Measurements from ENCODE around the gene FRMPD4. TPM values are rescaled to one million over a fixed set of nuclear protein-coding genes. Genes with fewer than 3 reads are reported as not detected.

Gene FRMPD4
- total RNA-seq, 1 experiment from 2014 or later: not detected

DNA sequence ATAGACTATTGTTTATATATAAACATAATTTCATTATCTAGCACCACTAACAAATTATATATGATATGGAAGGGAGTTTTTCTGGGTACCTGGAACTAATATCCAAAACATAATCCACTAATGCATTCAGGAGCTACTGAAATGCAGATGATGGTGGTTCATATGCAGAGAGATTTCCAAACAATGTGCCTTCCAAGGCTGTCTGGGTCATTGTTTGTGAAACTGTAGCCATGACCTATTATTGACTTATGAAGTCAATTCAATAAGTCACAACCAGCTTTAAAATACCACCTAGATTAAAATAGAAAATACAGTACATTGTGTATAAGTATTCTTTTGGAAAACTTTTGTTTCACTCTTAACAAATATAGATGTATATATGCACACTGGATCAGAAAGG lies 415.9 kb downstream of the FRMPD4 start:
- Histone ChIP-seq H3K9ac (ENCODE audit: low read length) (no peak overlapping the region), H4K20me1 (ENCODE audit: insufficient read depth, low read depth, low read length) (no peaks in the 10 kb centered on the region), H3K36me3 (ENCODE audit: insufficient read depth, low read length) (no peaks in the 10 kb centered on the region), H3K4me3 (ENCODE audit: low read length) (no peak overlapping the region), H3K9me2 (replicated peaks; ENCODE audit: insufficient read depth, low read length) (no peaks in the 10 kb centered on the region), H3K4me2 (ENCODE audit: low read depth, low read length, poor library complexity, severe bottlenecking) (no peak overlapping the region), H2AFZ (ENCODE audit: low read length) (no peak overlapping the region), H3K27me3 (ENCODE audit: low read length) (no peaks in the 10 kb centered on the region), H3K4me1 (ENCODE audit: low read length) (no peaks in the 10 kb centered on the region), H3K9me3 (ENCODE audit: low read length) (no peaks in the 10 kb centered on the region), H3K27ac (ENCODE audit: low read length) (no peak overlapping the region), H3K79me2 (ENCODE audit: low read length) (no peaks in the 10 kb centered on the region)
- no peak for DNase-seq

GRCh38 chrX:12563121-12563520 lies 424.8 kb downstream of the FRMPD4 start:
- DNase-seq: no peak

DNA sequence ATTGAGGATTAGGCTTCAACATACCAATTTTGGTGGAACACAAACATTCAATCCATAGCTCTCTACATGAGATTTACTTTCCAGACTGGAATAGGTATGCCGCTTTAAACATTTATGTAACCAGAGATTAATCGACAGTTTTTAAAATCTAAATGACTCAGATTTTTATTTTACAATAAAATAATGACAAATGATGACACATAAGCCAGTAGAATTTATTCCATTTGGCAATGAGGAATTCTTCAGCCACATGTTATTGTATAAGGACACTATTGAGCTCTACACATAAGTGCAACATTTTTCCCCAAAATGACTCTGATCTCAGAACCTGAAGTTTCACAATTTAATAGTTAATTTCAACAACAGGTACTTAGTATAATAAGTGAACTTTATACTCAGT lies 425.9 kb downstream of the FRMPD4 start:
- H3K27me3 ChIP-seq (ENCODE audit: low read length): no peaks in the 10 kb centered on the region
- no peak for DNase-seq
- no peak overlapping the region for H2AFZ ChIP-seq (ENCODE audit: low read length)
- H3K9me3 ChIP-seq (ENCODE audit: low read length): no peaks in the 10 kb centered on the region
- H3K4me1 ChIP-seq (ENCODE audit: low read length): no peaks in the 10 kb centered on the region
- H3K9me2 ChIP-seq (replicated peaks; ENCODE audit: insufficient read depth, low read length): no peaks in the 10 kb centered on the region
- H3K27ac ChIP-seq (ENCODE audit: low read length): no peak overlapping the region
- H3K79me2 ChIP-seq (ENCODE audit: low read length): no peaks in the 10 kb centered on the region
- no peaks in the 10 kb centered on the region for H3K36me3 ChIP-seq (ENCODE audit: insufficient read depth, low read length)
- H3K9ac ChIP-seq (ENCODE audit: low read length): no peak overlapping the region
- H3K4me3 ChIP-seq (ENCODE audit: low read length): no peak overlapping the region
- H3K4me2 ChIP-seq (ENCODE audit: low read depth, low read length, poor library complexity, severe bottlenecking): no peak overlapping the region
- H4K20me1 ChIP-seq (ENCODE audit: insufficient read depth, low read depth, low read length): no peaks in the 10 kb centered on the region

More at GRCh38 chrX:12563121-12563520, 424.8 kb downstream of the FRMPD4 start:
- H3K4me3 ChIP-seq (ENCODE audit: low read length): no peak overlapping the region
- H3K27me3 ChIP-seq (ENCODE audit: low read length): no peaks in the 10 kb centered on the region
- no peak overlapping the region for H3K4me2 ChIP-seq (ENCODE audit: low read depth, low read length, poor library complexity, severe bottlenecking)
- H3K4me1 ChIP-seq (ENCODE audit: low read length): no peaks in the 10 kb centered on the region
- H3K27ac ChIP-seq (ENCODE audit: low read length): no peak overlapping the region
- H4K20me1 ChIP-seq (ENCODE audit: insufficient read depth, low read depth, low read length): no peaks in the 10 kb centered on the region
- no peaks in the 10 kb centered on the region for H3K9me3 ChIP-seq (ENCODE audit: low read length)
- no peak overlapping the region for H2AFZ ChIP-seq (ENCODE audit: low read length)
- H3K36me3 ChIP-seq (ENCODE audit: insufficient read depth, low read length): no peaks in the 10 kb centered on the region
- no peak overlapping the region for H3K9ac ChIP-seq (ENCODE audit: low read length)
- H3K9me2 ChIP-seq (replicated peaks; ENCODE audit: insufficient read depth, low read length): no peaks in the 10 kb centered on the region
- H3K79me2 ChIP-seq (ENCODE audit: low read length): no peaks in the 10 kb centered on the region

DNA sequence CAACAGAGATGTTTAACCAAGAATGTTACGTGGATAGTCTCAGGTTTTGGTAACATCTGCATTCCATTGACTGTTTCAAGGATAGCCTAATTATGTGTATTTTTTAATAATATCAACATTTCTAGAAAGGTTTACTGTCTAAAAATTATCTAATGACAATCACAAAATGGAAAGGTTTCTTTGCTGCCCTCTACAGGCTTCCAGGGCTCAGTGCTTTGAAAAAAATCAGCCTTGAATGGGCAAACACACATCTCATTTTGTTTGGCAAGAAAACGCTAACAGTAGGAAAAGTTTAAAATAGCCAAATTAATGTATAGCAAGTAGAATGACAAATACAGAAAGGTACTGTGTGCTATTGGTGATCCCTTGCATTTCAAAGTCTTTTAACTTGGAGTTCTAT lies 429.6 kb downstream of the FRMPD4 start:
- H4K20me1 ChIP-seq (ENCODE audit: insufficient read depth, low read depth, low read length): no peaks in the 10 kb centered on the region
- no peaks in the 10 kb centered on the region for H3K79me2 ChIP-seq (ENCODE audit: low read length)
- no peaks in the 10 kb centered on the region for H3K27me3 ChIP-seq (ENCODE audit: low read length)
- no peaks in the 10 kb centered on the region for H3K4me1 ChIP-seq (ENCODE audit: low read length)
- H3K27ac ChIP-seq (ENCODE audit: low read length): no peak overlapping the region
- H2AFZ ChIP-seq (ENCODE audit: low read length): no peak overlapping the region
- H3K4me2 ChIP-seq (ENCODE audit: low read depth, low read length, poor library complexity, severe bottlenecking): no peak overlapping the region
- H3K9me3 ChIP-seq (ENCODE audit: low read length): no peaks in the 10 kb centered on the region
- DNase-seq: peak; percentile 62
- no peak overlapping the region for H3K9ac ChIP-seq (ENCODE audit: low read length)
- no peaks in the 10 kb centered on the region for H3K36me3 ChIP-seq (ENCODE audit: insufficient read depth, low read length)
- no peaks in the 10 kb centered on the region for H3K9me2 ChIP-seq (replicated peaks; ENCODE audit: insufficient read depth, low read length)
- no peak overlapping the region for H3K4me3 ChIP-seq (ENCODE audit: low read length)

GRCh38 chrX:12570859-12571501 lies 432.7 kb downstream of the FRMPD4 start:
- H3K4me3 ChIP-seq (ENCODE audit: low read length): no peak overlapping the region
- DNase-seq: no peak
- no peak overlapping the region for H3K9ac ChIP-seq (ENCODE audit: low read length)
- no peaks in the 10 kb centered on the region for H4K20me1 ChIP-seq (ENCODE audit: insufficient read depth, low read depth, low read length)
- H3K27ac ChIP-seq (ENCODE audit: low read length): no peak overlapping the region
- H3K4me1 ChIP-seq (ENCODE audit: low read length): no peaks in the 10 kb centered on the region
- no peak overlapping the region for H3K4me2 ChIP-seq (ENCODE audit: low read depth, low read length, poor library complexity, severe bottlenecking)
- H2AFZ ChIP-seq (ENCODE audit: low read length): no peak overlapping the region
- no peaks in the 10 kb centered on the region for H3K9me2 ChIP-seq (replicated peaks; ENCODE audit: insufficient read depth, low read length)
- H3K27me3 ChIP-seq (ENCODE audit: low read length): no peaks in the 10 kb centered on the region
- H3K9me3 ChIP-seq (ENCODE audit: low read length): no peaks in the 10 kb centered on the region
- H3K79me2 ChIP-seq (ENCODE audit: low read length): no peaks in the 10 kb centered on the region
- no peaks in the 10 kb centered on the region for H3K36me3 ChIP-seq (ENCODE audit: insufficient read depth, low read length)

GRCh38 chrX:12579311-12579710 lies 441.0 kb downstream of the FRMPD4 start:
- H3K9me3 ChIP-seq (ENCODE audit: low read length): no peaks in the 10 kb centered on the region
- no peaks in the 10 kb centered on the region for H4K20me1 ChIP-seq (ENCODE audit: insufficient read depth, low read depth, low read length)
- no peaks in the 10 kb centered on the region for H3K36me3 ChIP-seq (ENCODE audit: insufficient read depth, low read length)
- H3K4me3 ChIP-seq (ENCODE audit: low read length): no peak overlapping the region
- no peak overlapping the region for H3K4me2 ChIP-seq (ENCODE audit: low read depth, low read length, poor library complexity, severe bottlenecking)
- DNase-seq: no peak
- no peak overlapping the region for H2AFZ ChIP-seq (ENCODE audit: low read length)
- no peaks in the 10 kb centered on the region for H3K4me1 ChIP-seq (ENCODE audit: low read length)
- no peaks in the 10 kb centered on the region for H3K27me3 ChIP-seq (ENCODE audit: low read length)
- H3K27ac ChIP-seq (ENCODE audit: low read length): no peak overlapping the region
- H3K9ac ChIP-seq (ENCODE audit: low read length): no peak overlapping the region
- no peaks in the 10 kb centered on the region for H3K9me2 ChIP-seq (replicated peaks; ENCODE audit: insufficient read depth, low read length)
- H3K79me2 ChIP-seq (ENCODE audit: low read length): no peaks in the 10 kb centered on the region

DNA sequence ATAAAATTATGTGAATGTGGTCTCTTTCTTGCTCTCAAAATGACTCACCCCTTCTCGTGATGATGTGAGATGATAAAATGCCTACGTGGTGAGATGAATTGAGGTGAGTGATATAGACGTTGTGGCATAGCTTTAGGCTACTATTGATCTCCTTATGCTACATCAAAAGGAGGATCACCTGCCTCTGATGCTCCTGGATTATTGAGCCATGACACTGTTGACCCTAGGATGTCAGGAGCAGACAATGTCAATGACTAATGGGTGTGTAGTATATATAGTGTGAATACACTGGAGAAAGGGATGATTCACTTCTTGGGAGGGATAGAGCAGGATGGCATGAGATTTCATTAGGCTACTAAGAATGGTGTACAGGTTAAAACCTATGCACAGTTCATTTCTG lies 442.3 kb downstream of the FRMPD4 start:
- H3K36me3 ChIP-seq (ENCODE audit: insufficient read depth, low read length): no peaks in the 10 kb centered on the region
- DNase-seq: no peak
- H3K27me3 ChIP-seq (ENCODE audit: low read length): no peaks in the 10 kb centered on the region

GRCh38 chrX:12581546-12581945 lies 443.3 kb downstream of the FRMPD4 start:
- no peak for DNase-seq
- no peak overlapping the region for H3K27ac ChIP-seq (ENCODE audit: low read length)
- no peaks in the 10 kb centered on the region for H3K9me3 ChIP-seq (ENCODE audit: low read length)
- no peak overlapping the region for H3K9ac ChIP-seq (ENCODE audit: low read length)
- H3K4me2 ChIP-seq (ENCODE audit: low read depth, low read length, poor library complexity, severe bottlenecking): no peak overlapping the region
- no peaks in the 10 kb centered on the region for H4K20me1 ChIP-seq (ENCODE audit: insufficient read depth, low read depth, low read length)
- no peaks in the 10 kb centered on the region for H3K9me2 ChIP-seq (replicated peaks; ENCODE audit: insufficient read depth, low read length)
- H3K4me1 ChIP-seq (ENCODE audit: low read length): no peaks in the 10 kb centered on the region
- H2AFZ ChIP-seq (ENCODE audit: low read length): no peak overlapping the region
- no peaks in the 10 kb centered on the region for H3K36me3 ChIP-seq (ENCODE audit: insufficient read depth, low read length)
- H3K27me3 ChIP-seq (ENCODE audit: low read length): no peaks in the 10 kb centered on the region
- no peak overlapping the region for H3K4me3 ChIP-seq (ENCODE audit: low read length)
- H3K79me2 ChIP-seq (ENCODE audit: low read length): no peaks in the 10 kb centered on the region

More for the DNA sequence above, 442.3 kb downstream of the FRMPD4 start:
- H2AFZ ChIP-seq (ENCODE audit: low read length): no peak overlapping the region
- H3K9me3 ChIP-seq (ENCODE audit: low read length): no peaks in the 10 kb centered on the region
- H3K9me2 ChIP-seq (replicated peaks; ENCODE audit: insufficient read depth, low read length): no peaks in the 10 kb centered on the region
- no peaks in the 10 kb centered on the region for H3K4me1 ChIP-seq (ENCODE audit: low read length)
- H4K20me1 ChIP-seq (ENCODE audit: insufficient read depth, low read depth, low read length): no peaks in the 10 kb centered on the region
- no peaks in the 10 kb centered on the region for H3K79me2 ChIP-seq (ENCODE audit: low read length)
- H3K4me3 ChIP-seq (ENCODE audit: low read length): no peak overlapping the region
- no peak overlapping the region for H3K27ac ChIP-seq (ENCODE audit: low read length)
- H3K9ac ChIP-seq (ENCODE audit: low read length): no peak overlapping the region
- H3K4me2 ChIP-seq (ENCODE audit: low read depth, low read length, poor library complexity, severe bottlenecking): no peak overlapping the region

Measured in Karpas-422 (cell line).